Fibroblast of skin of scalp (primary cell): Measurements from ENCODE around the gene SOX12. TPM values are rescaled to one million over a fixed set of nuclear protein-coding genes. Genes with fewer than 3 reads are reported as not detected.

Experiments used
- DNase-seq: peaks from one replicate; pipeline ENCODE4 v3.0.0-alpha.2; 2013
- polyA plus RNA-seq, 2 experiments: library from polyadenylated mRNA; unstranded; fragments of 120-200 nt; gene quantifications; one replicate each; pipeline ENCODE4 v1.2.1, GENCODE V29; 2013; ENCODE audit not compliant: insufficient read length in 2 of 2

SOX12 gene
- 24.0 TPM for polyA plus RNA-seq (2013, experiment 1 of 2; ENCODE audit: insufficient read length)
- polyA plus RNA-seq (2013, experiment 2 of 2; ENCODE audit: insufficient read length) = 22.7 TPM

DNA sequence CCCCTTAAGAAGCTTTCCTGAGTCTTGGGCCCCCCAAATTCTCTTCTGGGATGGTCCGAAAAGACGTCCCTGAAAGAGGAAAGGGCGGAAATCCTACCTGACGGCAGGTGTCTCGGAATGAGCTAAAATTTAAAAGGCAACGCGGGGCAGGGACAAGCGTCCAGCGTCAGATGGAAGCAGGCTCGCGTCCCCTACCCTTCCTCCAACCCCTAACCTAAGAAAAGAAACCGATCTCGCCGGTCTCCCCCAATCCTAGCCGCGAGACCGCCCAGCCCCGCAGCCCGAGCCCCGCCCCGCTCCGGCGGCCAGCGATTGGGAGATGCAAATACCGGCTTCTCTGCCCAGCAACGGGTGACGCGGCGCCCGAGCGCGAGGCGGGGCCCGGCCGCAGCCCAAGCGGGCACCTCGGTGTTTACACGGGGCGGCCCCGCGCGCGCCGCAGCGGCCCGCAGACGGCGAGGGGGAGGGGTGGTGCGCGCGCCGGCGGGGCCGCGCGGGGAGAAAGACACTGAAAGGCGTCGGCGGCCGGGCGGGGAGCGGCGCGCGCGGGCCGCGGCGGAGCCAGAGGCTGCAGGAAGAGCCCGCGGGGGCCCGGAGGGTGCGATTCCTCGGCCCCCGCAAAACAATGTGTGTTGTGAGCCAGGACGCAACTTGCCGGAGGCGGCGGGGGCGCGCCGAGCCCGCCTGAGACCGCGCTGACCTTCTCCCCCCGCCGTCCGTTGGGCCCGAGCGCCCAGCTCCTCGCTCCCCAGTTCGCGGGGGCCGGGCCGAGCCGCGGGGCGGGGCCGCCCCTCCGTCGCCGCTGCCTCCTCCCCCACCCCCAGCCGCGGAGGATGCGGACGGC, at the start of gene SOX12:
SOX12 (plus strand) TSS at position 508 of the 844 bp plus-strand sequence. CDS start 373 bp downstream, outside the sequence.
- DNase-seq = peak; percentile 93

DNA sequence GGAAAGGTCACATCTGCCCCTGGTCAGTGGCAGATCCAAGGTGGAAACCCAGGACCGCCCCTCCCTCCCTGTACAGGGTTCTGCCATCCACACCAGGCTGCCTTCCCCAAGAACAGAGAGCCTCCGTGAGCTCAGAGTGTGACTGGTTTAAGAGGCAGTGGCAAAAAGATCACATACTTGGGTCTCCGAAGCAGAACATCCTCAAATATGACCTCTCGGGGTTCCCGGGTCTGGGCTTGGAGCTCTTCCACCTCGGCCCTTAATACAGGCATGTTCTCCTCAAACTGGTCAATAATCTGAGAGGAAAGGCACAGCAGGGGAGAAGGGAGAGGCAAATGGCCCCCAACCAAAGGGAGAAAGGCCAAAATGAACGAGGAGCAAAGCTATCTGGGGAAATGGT, 49.6 kb upstream of the SOX12 start:
- no peak for DNase-seq

DNA sequence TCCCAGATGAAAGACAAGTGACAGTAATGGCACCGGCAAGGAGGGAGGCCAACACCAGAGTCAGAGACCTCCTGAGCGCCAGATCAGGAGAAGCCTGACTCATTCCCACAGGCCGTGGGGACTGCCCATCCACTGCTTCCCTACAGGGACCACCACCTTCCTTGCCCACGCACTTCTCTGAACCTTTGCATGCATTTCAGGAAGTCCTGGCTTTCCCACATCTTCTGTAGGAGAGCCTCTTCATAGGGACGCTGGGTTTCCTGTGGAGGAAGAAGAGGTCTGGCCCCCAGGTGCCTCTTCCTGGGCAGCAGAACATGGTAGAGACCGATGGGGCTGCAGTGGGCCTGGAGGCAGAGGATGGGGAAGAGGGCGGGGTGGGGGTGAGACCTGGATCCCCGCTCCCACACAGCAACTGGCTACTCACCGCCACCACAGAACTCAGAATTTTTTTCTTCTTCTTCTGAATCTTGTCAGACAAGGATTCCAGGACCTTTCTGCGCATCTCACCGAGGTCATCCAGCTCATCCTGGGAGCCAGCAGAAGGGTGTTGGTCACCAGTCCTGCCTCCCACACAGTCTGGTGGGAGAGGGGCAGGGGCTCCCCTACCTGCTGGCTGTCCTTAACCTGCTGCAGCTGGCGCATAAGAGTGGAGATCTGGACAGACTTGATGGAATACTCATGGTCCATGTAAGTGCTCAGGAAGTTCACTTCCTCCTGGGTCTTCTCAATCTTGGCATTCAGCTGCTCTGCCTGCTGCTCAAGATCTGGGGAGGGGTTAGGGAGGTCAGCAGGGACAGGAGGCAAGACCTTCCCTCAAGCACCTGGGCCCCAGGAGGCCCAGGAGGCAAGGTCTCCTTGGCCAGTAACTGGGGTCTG, 48.5 kb upstream of the SOX12 start:
- DNase-seq = no peak

DNA sequence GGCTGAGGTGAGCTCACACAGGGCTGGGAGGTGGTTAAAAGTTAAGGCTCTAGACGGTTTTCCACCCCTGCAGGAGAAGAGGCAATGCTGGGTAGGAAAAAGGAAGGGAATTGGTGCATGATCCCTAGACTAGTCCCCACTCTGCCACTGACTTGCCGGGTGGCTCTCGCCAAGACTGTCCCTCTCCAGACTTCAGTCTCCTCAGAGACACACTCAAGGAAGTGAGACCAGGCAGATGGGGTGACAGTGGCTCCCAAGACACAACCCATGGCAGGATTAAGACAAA, 47.9 kb upstream of the SOX12 start:
- no peak for DNase-seq

DNA sequence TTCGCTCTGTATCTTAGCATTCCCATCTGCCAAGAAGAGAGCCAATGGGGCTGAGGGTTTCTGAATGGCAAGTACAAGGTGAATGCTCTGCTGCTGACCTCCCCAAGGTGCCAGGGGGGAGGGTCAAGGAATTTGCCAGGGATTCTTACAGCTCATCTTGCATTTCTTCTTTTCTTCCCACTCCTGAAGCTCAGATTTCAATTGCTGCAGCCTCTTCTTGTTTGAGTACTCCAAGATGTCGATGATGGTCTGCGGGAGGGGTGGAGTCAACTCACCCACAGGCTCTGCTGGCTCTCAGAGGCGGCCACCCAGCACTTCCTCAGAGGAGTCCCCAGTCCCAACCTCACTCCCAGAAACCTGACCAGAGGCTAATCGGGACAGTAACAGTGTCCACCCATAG, 47.2 kb upstream of the SOX12 start:
- no peak for DNase-seq

DNA sequence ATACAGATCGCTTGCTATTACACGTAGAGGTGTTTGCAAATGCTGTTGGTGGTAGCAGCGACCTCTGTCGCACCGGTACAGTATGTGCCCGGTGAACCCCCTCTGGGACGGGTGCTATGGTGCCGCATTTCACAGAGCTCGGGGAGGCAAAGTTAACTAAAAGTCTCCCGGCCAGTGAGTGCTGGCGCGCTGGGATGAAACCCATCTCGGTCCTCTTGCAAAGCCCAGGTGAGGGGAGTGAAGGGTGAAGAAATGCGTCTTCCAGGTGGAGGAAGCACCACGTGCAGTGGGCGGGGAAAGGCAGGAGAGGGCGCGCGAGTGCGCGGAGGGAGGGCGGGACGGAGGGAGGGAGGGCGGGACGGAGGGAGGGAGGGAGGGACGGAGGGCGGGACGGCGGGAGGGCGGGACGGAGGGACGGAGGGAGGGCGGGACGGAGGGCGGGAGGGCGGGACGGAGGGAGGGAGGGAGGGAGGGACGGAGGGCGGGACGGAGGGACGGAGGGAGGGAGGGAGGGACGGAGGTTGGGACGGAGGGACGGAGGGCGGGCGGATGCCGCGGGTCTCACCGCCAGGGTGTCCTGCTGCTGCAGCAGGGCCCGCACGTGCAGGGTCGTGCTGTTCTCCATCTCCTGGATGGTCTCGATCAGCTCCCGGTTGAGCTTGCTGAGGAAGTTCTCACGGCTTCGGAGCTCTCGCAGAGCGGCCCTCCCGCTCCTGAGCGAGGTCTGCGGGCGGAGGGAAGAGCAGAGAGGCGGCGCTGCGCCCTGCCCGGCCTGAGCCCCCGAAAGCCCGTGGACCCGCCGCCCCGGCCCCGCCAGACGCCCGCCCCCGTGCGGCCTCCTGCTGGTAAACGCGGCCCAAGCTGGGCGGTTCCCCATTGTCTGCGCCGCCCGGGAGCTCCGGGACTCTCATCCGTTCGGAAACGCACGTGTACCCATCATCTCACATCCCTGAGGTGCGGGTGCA, 46.5 kb upstream of the SOX12 start:
- DNase-seq = no peak

DNA sequence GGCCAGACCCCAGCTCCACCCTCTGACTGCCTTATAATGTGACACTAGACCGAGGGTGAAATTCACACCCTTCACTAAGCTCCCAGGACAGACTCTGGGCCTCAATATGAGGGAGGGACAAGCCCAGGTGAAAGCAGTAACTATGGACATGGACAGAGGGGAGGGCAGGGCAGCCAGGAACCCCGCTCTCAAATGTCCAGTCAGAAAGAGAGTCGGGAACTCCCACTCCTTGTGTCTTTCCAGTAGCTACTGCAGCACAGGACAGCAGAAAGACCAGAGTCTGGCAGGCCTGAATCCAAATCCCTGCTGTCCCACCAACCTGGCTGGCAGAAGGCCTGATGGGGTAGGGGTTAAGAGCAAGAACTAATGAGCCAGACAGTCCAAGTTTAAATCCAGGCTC, 41.2 kb upstream of the SOX12 start:
- no peak for DNase-seq

DNA sequence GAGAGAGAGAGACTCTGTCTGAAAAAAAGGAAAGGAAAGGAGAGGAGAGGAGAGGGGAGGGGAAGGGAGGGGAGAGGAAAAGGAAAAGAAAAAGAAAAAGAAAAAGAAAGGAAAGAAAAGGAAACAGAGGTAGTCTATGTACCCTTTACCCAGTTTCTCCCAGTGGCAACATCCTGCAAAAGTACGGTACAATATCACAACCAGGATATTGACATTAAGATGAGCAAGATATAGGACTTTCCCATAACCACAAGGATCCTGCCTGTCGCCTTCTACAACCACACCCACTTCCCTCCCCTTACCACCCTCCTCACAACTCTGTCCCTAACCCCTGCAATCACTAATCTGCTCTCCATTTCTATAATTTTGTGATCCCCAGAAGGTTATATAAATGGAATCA, 38.8 kb upstream of the SOX12 start:
- DNase-seq = no peak

DNA sequence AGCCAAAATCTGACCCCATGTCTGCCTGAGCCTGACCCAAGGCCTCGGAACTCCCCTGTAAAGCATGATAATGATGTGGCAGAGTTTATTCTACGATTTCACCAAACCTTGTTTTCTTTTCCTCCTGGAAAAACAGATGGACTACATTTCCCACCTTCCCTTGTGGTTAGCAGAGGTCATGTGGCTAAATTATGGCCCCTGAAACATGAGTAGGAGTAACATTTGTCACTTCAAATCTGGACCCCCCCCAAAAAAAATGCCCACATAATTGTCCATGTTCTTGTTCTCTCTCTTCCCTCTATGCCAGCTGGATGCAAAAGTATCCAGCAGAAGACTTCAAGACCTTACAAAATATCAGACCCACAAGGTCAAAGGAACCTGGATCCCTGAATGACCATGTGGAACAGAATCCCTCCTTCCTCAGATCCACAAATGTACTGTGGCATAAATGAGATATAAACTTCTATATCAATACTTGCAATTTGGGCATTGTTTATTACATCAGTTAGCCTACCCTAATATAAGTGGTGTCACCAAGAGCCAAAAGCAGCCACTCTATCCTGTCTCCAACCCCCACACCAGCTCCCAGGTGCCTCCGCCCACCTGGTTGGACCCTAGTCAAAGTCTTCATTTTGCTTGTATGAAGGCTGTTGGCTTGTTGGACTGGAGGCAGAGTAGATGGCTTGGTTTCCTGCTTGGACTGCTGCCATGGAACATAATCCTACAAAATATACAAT, 36.2 kb upstream of the SOX12 start:
- DNase-seq = no peak

DNA sequence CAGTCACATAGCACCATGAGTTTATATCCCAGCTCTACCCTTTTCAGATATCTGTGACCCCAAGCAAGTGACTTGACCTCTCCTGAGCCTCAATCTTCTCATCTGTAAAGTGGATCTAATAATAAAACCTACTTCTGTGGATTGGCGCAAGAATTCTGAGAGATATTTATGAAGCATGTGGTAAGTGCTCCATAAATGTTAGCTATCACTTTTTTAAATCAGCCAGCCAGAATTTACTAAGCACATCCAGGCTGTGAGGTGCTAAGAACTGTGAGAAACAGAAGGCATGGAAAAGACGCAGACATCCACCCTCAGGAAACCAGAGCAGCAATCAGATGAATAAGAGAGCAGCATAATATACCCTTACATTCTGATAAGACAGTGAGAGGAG, 35.7 kb upstream of the SOX12 start:
- no peak for DNase-seq

DNA sequence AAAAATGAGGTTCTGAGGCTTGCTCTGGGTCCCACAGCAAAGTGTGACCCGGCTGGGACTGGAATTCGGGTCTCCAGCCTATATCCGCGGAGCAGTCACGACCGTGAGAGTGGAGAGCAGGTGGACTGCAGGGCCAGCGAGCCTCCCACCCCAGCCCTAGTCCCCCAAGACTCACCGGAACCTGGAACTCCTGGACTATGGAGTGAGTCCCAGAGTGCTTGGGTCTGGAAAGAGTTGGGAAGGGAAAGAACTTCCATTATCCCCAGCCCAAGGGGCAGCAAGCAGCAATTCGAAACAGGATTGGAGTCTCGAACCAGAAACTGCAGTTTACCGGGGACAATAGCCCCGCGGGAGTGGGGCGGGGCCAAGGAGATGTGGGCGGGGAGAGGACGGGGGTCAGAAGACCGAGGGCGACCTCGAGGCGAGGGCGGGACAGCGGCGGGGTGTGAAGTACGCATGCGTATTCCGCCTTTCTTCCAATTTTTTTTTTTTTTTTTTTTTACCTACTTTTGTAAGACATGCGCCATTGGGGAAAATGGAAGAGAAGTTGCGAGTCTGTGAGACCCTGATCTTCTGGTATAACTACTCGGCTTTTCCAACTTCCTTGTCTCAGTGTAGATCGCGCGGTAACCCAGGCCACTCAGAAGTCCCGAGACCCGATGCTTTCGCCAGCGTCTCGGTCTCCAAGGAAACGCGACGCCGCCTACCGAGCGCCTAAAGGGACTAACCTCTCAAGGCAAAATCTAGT, 35.1 kb upstream of the SOX12 start, which contains the start of gene C20orf96:
C20orf96 (minus strand) TSS at position 667 of the 748 bp plus-strand sequence; CDS start at position 527, 140 bp downstream.
- peak; percentile 95 for DNase-seq

DNA sequence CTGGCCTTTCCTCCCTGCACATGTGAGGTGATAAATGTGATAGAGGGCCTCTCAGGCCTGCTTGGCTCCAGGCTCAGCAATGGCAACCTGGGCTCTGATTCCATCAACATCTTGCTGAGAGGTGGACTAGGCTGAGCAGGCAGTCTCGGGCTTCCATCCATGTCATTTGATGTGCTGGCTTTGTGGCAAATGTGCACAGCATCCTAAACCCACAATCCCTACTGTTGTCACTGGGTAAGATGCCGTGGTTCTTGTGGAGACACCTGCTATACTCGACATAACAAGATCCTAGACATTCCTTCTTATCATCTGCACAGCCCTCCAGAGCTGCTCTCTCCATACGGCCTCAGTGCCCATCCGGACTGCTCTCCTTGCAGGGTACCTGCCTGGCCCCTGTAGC, 30.8 kb upstream of the SOX12 start:
- no peak for DNase-seq

DNA sequence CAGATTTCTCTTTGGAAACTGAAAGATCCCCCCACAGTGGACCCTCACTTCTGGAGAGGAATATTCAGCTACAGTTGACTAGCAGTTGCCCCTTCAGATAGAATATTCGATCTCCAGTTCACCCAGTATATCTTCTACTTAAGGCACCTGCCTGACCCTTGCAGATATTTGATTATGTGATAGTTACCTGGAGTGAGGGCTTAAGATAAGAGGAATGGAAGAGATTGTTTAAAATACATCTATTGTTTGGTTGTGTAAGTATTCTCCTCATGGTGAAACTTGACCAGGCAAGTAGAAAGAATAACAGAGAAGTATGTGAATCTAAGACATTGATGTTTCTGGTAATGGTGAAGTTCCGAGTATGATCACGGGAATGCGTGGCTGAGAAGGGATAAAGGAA, 29.5 kb upstream of the SOX12 start:
- DNase-seq = no peak

DNA sequence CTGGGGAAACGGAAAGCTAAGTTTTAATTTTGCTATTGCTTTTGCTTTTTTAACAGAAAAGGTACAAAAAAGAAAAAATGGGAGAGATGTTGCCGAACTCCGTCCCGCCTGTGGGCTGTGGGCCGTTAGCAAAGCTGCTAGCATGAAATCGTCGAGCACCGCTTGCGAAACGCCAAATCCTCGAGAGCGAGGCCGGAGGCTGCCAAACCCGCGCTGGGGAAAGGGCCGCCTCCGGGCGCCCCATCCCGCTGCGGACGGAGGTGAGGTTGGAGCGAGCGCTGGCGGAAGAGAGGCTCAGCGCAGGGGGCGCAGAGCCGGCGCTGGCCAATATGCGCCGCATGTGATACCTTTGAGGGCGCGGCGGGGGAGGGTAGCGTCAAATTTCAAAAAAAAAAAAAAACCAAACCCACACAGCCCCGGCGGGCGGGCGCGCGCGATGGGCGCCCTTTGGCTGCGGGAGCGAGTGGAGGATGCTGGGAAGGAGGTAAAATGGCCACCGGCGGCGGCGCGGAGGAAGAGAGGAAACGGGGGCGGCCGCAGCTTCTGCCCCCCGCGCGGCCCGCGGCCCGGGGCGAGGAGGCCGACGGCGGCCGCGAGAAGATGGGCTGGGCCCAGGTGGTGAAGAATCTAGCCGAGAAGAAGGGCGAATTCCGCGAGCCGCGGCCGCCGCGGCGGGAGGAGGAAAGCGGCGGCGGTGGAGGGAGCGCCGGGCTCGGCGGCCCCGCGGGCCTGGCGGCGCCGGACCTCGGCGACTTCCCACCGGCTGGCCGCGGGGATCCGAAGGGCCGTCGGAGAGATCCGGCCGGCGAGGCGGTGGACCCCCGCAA, 28.0 kb upstream of the SOX12 start, which contains the start of gene ZCCHC3:
ZCCHC3 (plus strand) TSS at position 473 of the 827 bp plus-strand sequence; CDS start at position 490, 17 bp downstream.
- DNase-seq = peak; percentile 93

DNA sequence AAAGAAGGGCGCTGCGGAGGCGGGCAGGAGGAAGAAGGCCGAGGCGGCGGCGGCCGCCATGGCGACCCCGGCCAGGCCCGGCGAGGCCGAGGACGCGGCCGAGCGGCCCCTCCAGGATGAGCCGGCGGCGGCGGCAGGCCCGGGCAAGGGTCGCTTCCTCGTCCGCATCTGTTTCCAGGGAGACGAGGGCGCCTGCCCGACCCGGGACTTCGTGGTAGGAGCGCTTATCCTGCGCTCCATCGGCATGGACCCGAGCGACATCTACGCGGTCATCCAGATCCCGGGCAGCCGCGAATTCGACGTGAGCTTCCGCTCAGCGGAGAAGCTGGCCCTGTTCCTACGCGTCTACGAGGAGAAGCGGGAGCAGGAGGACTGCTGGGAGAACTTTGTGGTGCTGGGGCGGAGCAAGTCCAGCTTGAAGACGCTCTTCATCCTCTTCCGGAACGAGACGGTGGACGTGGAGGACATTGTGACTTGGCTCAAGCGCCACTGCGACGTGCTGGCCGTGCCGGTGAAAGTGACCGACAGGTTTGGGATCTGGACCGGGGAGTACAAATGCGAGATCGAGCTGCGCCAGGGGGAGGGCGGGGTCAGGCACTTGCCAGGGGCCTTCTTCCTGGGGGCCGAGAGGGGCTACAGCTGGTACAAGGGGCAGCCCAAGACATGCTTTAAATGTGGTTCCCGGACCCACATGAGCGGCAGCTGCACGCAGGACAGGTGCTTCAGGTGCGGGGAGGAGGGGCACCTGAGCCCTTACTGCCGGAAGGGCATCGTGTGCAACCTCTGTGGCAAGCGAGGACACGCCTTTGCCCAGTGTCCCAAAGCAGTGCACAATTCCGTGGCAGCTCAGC, 27.2 kb upstream of the SOX12 start:
- DNase-seq = peak; percentile 76

DNA sequence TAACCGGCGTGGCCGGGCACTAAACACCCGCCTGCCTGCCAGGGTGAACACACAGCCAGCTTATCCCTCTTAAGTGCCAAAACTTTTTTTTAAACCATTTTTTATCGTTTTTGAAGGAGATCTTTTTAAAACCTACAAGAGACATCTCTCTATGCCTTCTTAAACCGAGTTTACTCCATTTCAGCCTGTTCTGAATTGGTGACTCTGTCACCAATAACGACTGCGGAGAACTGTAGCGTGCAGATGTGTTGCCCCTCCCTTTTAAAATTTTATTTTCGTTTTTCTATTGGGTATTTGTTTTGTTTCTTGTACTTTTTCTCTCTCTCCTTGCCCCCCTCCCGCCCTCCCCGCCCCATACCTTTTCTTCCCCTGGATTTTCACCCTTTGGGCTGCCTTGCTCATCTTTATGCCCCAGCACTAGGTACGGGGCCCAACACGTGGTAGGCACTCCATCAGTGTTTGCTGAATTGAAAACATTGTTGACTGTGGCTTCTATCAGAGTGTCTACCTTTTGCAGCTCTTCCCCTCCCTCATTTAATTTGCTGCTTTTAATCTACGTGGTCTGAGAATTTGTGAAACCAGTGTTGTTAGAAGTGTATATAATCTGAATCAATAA, 26.5 kb upstream of the SOX12 start:
- DNase-seq = no peak

DNA sequence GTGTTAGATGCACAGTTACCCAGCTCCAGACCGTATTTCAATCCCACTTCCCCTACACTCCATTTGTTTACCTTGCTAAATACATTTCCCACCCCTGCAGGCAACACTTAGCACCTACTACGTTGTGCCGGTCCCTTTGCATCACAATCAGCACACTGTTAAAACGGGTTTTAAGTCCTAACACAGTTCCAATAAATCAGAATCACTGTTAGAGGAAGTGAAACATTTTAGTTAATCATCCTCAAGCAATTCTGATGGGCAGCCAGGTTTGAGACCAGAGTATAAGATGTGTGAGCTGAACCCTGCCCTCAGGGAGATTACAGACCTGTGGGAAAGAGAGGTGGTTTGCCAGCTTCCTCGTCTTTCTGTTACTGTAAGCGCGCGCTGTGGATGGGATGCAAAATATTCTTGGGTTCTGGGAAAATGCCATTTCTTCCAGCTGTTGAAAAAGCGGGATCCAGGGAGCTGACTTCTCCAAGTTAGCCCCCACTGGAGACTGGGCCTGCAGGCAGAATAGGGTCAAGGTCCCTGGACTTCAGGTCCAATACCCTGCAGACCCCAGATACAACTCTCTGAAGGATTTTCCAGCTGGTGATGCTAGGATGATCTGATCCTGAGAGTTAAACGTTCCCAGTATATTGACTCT, 24.9 kb upstream of the SOX12 start:
- no peak for DNase-seq
